DMS 273 (cell line): ENCODE data around the gene DNAAF5.
A peak's percentile ranks its signal among the peaks of the same experiment; 100 is the strongest.
"Not testable (repeated sequence)": the region's sequence is repeated elsewhere in the genome, so short reads cannot be mapped to it uniquely, and the experiment has no call there.

Source experiments
- DNase-seq: peaks from one replicate; lab custom pipeline; 2025; ENCODE audit not compliant: unreplicated experiment; lab: John Stamatoyannopoulos, UW

DNAAF5 gene

GRCh38 chr7:745431-746154, 19.1 kb downstream of the DNAAF5 start:
- no peak for DNase-seq

GRCh38 chr7:746155-747061, 19.9 kb downstream of the DNAAF5 start:
- no peak for DNase-seq

- DNase-seq: no peak
Measured at GRCh38 chr7:747186-747585, 20.7 kb downstream of the DNAAF5 start.

- no peak for DNase-seq
Measured at GRCh38 chr7:748446-748845, 21.9 kb downstream of the DNAAF5 start.

- DNase-seq: peak; percentile 74
Measured at GRCh38 chr7:749140-749551, 22.6 kb downstream of the DNAAF5 start.

GRCh38 chr7:750111-750905, 23.8 kb downstream of the DNAAF5 start:
- peak; percentile 85 for DNase-seq

- no peak for DNase-seq
Measured at GRCh38 chr7:751826-752225, 25.3 kb downstream of the DNAAF5 start.

- DNase-seq: not testable (repeated sequence)
Measured at GRCh38 chr7:752256-752655, 25.8 kb downstream of the DNAAF5 start.

GRCh38 chr7:753190-753589, 26.7 kb downstream of the DNAAF5 start:
- DNase-seq: no peak

GRCh38 chr7:754531-755412, 28.3 kb downstream of the DNAAF5 start:
- no peak for DNase-seq

- DNase-seq: no peak
Measured at GRCh38 chr7:755413-755805, 28.9 kb downstream of the DNAAF5 start.

- DNase-seq: no peak
Measured at GRCh38 chr7:756231-756927, 29.9 kb downstream of the DNAAF5 start.

GRCh38 chr7:756928-757560, 30.5 kb downstream of the DNAAF5 start:
- no peak for DNase-seq

GRCh38 chr7:757741-758163, 31.3 kb downstream of the DNAAF5 start:
- no peak for DNase-seq

GRCh38 chr7:759569-759968, 33.1 kb downstream of the DNAAF5 start:
- DNase-seq: no peak

GRCh38 chr7:760006-760405, 33.5 kb downstream of the DNAAF5 start:
- no peak for DNase-seq

- no peak for DNase-seq
Measured at GRCh38 chr7:761101-761500, 34.6 kb downstream of the DNAAF5 start.

GRCh38 chr7:761631-762030, 35.1 kb downstream of the DNAAF5 start:
- no peak for DNase-seq

- no peak for DNase-seq
Measured at GRCh38 chr7:762885-763284, 36.4 kb downstream of the DNAAF5 start.
